Nephron progenitor cell (in vitro differentiated cells): Measurements from ENCODE around the gene MYH7.

Experiments
- DNase-seq: peaks from one replicate; pipeline ENCODE4 v3.0.0; 2021
- H3K27ac Mint-ChIP-seq: 2 replicates; pipeline ENCODE4 v1.8.0; 2021; ENCODE audit warnings: mild to moderate bottlenecking, moderate library complexity, mixed read lengths
- H3K27me3 Mint-ChIP-seq: 2 replicates; pipeline ENCODE4 v1.8.0; 2021; ENCODE audit warnings: mild to moderate bottlenecking, low read depth, mixed read lengths; ENCODE audit not compliant: poor library complexity
- H3K36me3 Mint-ChIP-seq: 2 replicates; pipeline ENCODE4 v1.8.0; 2021; ENCODE audit warnings: low read depth, mixed read lengths
- H3K4me1 Mint-ChIP-seq: 2 replicates; pipeline ENCODE4 v1.8.0; 2021; ENCODE audit warnings: mixed read lengths
- H3K4me3 Mint-ChIP-seq: 2 replicates; pipeline ENCODE4 v1.8.0; 2021; ENCODE audit warnings: mild to moderate bottlenecking, moderate library complexity, mixed read lengths
- H3K9me3 Mint-ChIP-seq: 2 replicates; pipeline ENCODE4 v1.8.0; 2021; ENCODE audit warnings: mild to moderate bottlenecking, moderate library complexity, mixed read lengths
- TF ChIP-seq, protein P1 (sequence below): fragments of 200-600 bp; sonication (generic); IDR thresholded peaks from 2 replicates; pipeline ENCODE4 v1.5.0; 2021; ENCODE audit warnings: antibody characterized with exemption

The MYH7 gene

DNA sequence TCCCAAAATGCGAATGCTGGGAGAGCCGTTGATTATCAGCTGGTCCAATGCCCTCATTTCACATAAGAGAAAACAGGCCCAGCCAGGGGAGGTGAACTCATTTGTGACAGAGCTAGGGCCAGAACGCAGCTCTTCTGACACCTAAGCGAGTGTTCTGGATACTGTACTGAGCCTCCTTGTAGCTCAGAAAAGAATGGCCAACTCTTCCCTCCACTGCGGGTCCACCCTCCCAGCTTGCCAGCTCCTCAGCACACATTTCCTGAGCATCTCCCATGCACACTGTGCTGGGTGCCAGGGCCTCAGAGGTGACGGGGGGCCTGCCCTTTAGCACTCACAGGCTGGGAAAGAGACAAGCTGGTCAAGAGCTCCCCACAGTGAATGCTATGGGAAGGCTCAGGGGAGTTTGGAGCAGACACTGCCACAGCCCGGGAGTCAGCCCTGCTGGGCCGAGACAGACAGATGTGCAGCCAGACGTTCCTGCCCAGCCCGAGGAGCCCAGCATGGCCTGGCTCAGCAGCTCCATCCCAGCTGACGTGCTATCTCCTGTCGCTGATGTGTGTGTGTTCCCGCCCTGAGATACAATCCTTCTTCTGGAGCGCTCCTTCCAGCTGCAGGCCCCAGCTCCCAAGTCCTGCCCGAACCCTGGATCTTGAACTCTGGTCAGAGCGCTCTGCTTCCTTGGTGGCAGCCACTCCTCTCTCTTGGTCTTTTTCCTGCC, 55.1 kb downstream of the MYH7 start:
- peaks cover 63% of the 10 kb centered on the region for H3K4me1 Mint-ChIP-seq
- no peak overlapping the region for H3K4me3 Mint-ChIP-seq
- no peaks in the 10 kb centered on the region for H3K9me3 Mint-ChIP-seq
- TF ChIP-seq, protein P1, sequence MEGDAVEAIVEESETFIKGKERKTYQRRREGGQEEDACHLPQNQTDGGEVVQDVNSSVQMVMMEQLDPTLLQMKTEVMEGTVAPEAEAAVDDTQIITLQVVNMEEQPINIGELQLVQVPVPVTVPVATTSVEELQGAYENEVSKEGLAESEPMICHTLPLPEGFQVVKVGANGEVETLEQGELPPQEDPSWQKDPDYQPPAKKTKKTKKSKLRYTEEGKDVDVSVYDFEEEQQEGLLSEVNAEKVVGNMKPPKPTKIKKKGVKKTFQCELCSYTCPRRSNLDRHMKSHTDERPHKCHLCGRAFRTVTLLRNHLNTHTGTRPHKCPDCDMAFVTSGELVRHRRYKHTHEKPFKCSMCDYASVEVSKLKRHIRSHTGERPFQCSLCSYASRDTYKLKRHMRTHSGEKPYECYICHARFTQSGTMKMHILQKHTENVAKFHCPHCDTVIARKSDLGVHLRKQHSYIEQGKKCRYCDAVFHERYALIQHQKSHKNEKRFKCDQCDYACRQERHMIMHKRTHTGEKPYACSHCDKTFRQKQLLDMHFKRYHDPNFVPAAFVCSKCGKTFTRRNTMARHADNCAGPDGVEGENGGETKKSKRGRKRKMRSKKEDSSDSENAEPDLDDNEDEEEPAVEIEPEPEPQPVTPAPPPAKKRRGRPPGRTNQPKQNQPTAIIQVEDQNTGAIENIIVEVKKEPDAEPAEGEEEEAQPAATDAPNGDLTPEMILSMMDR = no peak
- no peak overlapping the region for H3K27ac Mint-ChIP-seq
- H3K27me3 Mint-ChIP-seq = peaks cover 28% of the 10 kb centered on the region
- no peaks in the 10 kb centered on the region for H3K36me3 Mint-ChIP-seq
- no peak for DNase-seq

DNA sequence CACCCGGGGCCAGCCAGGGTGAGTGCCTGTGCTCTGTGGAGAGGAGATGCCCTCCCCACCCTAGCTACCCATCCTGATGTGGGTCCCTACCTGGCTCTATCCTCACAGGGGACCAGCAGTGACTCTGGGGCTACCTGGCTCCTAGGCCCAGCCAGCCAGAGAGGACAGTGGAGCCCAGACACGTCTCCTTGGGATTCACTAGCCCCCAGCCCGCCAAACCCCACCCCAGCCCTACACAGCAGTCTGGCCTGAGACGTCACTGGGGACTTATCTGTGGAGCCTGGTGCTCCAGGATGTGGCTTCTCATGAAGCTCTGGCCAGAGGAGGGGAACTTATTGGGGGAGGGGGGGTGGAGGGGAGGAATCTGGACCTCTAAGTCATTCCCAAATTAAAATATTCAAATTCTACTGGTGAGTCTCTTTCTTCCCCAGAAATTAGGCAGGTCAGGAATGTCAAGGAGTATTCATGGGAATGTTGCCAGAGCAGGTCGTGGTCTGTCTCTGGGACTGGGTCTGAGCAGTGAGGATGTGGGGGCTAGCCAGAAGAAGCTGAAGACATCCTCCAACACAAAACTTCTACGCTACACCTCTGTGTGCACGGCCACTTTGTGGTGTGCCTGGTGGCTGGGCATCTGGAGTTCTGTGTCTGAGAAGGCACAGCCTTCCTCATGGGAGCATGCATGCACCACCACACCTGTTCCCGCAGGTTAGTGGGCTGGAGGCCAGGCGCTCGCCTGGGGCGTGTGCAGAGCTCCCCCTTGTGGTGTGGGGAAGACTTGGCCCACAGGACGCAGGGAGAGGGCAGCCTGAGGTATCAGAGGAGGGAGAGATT, 55.9 kb downstream of the MYH7 start:
- peaks cover 31% of the 10 kb centered on the region for H3K27me3 Mint-ChIP-seq
- DNase-seq = peak; percentile 58
- peaks cover 55% of the 10 kb centered on the region for H3K4me1 Mint-ChIP-seq
- TF ChIP-seq, protein P1 = peak; percentile 88
- H3K4me3 Mint-ChIP-seq = no peak overlapping the region
- no peaks in the 10 kb centered on the region for H3K36me3 Mint-ChIP-seq
- H3K9me3 Mint-ChIP-seq = no peaks in the 10 kb centered on the region
- H3K27ac Mint-ChIP-seq = no peak overlapping the region

DNA sequence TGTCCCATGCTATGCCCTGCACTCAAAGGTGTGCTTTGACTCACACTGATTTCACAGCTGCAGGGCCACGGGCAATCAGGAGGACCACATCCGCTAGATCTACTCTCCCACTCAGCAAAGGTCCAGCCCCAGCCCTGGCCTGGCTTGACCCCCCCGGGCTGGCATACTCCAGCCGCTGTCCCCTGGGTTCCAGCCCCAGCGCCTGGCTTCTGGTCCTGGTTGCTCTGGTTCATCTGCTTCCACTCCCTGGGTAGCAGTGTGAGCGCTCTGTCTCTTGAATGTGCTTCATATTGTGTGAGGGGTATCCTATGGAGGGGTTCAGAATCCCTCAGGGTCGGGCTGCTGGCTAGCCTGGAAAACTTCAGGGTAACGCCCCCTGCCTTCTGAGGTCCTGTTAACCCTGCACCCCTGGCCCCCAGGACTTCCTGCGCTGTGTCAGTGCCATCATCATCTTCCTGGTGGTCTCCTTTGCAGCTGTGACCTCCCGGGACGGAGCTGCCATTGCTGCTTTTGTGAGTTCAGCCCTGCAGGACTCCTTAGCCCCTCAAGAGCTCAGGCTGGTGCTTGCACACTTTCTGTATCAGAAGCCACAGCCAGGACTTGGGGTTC, 56.7 kb downstream of the MYH7 start:
- peaks cover 34% of the 10 kb centered on the region for H3K27me3 Mint-ChIP-seq
- no peak overlapping the region for H3K4me3 Mint-ChIP-seq
- no peaks in the 10 kb centered on the region for H3K36me3 Mint-ChIP-seq
- no peak for DNase-seq
- no peaks in the 10 kb centered on the region for H3K9me3 Mint-ChIP-seq
- no peak overlapping the region for H3K27ac Mint-ChIP-seq
- peaks cover 47% of the 10 kb centered on the region for H3K4me1 Mint-ChIP-seq
- TF ChIP-seq, protein P1 = no peak

DNA sequence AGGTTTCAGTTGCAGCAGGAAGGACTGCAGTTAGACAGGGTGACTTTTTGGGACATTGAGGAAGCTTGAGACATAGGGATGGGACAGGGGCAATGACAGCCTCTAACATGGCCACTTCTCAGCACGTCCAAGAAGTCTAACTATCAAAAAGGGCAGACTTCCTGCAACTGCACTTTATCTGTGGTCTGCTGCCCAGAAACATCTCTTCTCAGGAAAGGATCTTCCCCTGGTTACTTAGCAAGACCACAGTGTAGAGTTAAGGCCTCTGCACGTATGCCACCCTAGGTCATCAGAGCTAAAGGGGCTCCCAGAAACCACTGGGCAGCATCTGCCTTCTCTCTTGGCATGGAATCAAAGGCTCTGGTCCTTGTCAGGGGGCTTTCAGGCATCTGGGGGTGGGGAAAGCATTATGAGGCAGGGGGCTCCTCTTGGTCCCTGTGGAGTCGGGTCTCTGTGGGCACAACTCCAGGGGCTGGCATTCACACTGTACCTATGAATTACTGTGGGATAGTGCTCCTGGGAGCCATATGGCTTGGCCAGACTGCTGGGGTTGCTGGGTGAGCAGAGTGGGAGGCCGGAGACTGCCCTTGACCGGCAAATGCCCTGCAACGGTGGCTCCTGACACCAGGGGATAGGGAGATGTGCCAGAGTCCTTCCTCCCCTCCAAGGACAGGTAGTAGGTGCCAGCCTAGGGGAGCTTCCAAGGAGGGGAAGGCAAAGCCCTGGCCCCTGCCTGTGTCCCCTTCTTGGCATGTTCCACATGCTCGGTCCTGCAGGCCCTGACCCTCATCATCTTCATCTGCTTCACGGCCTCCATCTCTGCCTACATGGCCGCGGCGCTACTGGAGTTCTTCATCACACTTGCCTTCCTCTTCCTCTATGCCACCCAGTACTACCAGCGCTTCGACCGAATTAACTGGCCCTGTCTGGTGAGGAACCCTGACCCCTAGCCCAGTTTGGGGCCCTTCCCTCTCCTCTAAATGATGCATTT, 57.6 kb downstream of the MYH7 start:
- no peak for DNase-seq
- Mint-ChIP-seq H3K4me3 (no peak overlapping the region), H3K27ac (no peak overlapping the region), H3K27me3 (peaks cover 30% of the 10 kb centered on the region), H3K4me1 (peaks cover 38% of the 10 kb centered on the region), H3K36me3 (no peaks in the 10 kb centered on the region), H3K9me3 (no peaks in the 10 kb centered on the region)
- TF ChIP-seq, protein P1 = no peak

DNA sequence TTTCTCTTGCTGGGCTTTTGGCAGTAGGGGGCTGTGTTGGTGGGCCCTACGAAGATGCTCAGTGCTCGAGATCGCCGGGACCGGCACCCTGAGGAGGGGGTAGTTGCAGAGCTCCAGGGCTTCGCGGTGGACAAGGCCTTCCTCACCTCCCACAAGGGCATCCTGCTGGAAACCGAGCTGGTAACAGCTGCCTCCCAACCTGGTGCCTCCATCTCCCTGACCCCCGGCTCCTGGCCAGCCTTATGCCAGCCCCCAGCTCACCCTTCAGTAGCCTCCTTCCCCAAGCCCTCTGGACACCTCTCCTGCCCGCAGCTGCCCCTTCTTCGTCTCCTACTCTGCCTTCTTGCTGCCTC, 58.3 kb downstream of the MYH7 start:
- no peaks in the 10 kb centered on the region for H3K9me3 Mint-ChIP-seq
- H3K27ac Mint-ChIP-seq = no peak overlapping the region
- peak overlapping the region; percentile 42 for H3K4me3 Mint-ChIP-seq
- no peak for DNase-seq
- peaks cover 27% of the 10 kb centered on the region for H3K27me3 Mint-ChIP-seq
- H3K4me1 Mint-ChIP-seq = peaks cover 34% of the 10 kb centered on the region
- H3K36me3 Mint-ChIP-seq = no peaks in the 10 kb centered on the region
- TF ChIP-seq, protein P1 = no peak
